Psoas muscle (tissue), 8 donors: ENCODE data around the gene TLX1. TPM values are rescaled to one million over a fixed set of nuclear protein-coding genes. Genes with fewer than 3 reads are reported as not detected.

Experiments
- ATAC-seq, 4 donors: fragments of 200-7000 bp; cut with Tn5 transposase; one replicate each; pipeline ENCODE4 v1.9.1; 2020; ENCODE audit warnings: moderate library complexity in 3 of 4, mild to moderate bottlenecking in 2 of 4
- DNase-seq, 2 donors: peaks; one replicate each; pipeline ENCODE4 v3.0.0-alpha.2; 2020
- H3K27ac ChIP-seq: fragments of 200-600 bp; one replicate; pipeline ENCODE4 v1.8.0; 2022
- H3K27me3 ChIP-seq, 3 donors: fragments of 200-600 bp in 1 of 3; one replicate each; pipeline versions ENCODE4 v1.6.1 to v1.8.0; 2013 to 2022; ENCODE audit warnings: low read length in 2 of 3, mild to moderate bottlenecking in 2 of 3, moderate library complexity in 1 of 3; ENCODE audit not compliant: insufficient read depth in 3 of 3
- H3K36me3 ChIP-seq, 2 donors: fragments of 200-600 bp in 1 of 2; one replicate each; pipeline versions ENCODE4 v1.6.1 to v1.8.0; 2013 to 2022; ENCODE audit warnings: low read depth in 1 of 2, mild to moderate bottlenecking in 1 of 2, moderate library complexity in 1 of 2; ENCODE audit not compliant: insufficient read depth in 1 of 2
- H3K4me1 ChIP-seq: fragments of 200-600 bp; one replicate; pipeline ENCODE4 v1.8.0; 2022
- H3K4me3 ChIP-seq: fragments of 200-600 bp; one replicate; pipeline ENCODE4 v1.8.0; 2022; ENCODE audit warnings: mild to moderate bottlenecking
- H3K9me3 ChIP-seq: fragments of 200-600 bp; one replicate; pipeline ENCODE4 v1.8.0; 2022
- CTCF ChIP-seq: fragments of 200-600 bp; IDR thresholded peaks from one replicate; pipeline ENCODE4 v1.8.0; 2022; ENCODE audit warnings: antibody characterized with exemption
- WGBS, 3 donors: extraction: QIAGEN DNeasy Blood & Tissue Kit; methylation state at CpG; one replicate each; pipeline versions ENCODE4 v1.1.6 to v1.1.7; 2013; 5-methylcytosine and 5-hydroxymethylcytosine counted together
- intact Hi-C, 2 donors: fragments of 100-400 bp; cut with DNase I; formaldehyde crosslinking; loops; one replicate each; pipeline versions ENCODE4 v1.11.0 to v1.14.2; 2022
- polyA plus RNA-seq, 3 donors: library from polyadenylated mRNA; stranded (reverse); fragments of 200-250 nt; gene quantifications; one replicate each; pipeline ENCODE4 v1.2.3, GENCODE V29; 2013
- total RNA-seq, 4 donors: library from RNA; stranded (reverse); fragmentation: NEBNext Ultra II Directional in 2 of 4; extraction: Animal tissue kit (Norgen Biotek cat#: 25700) in 2 of 4; gene quantifications; one replicate each; pipeline versions ENCODE4 v1.2.1 to v1.2.4, GENCODE V29; 2021 to 2023
- donor health status: healthy with polysubstance abuse.
- donor health status: DM: no; HTN: no; CAD: no; lungs with moderate emphysema.
- donor health status: Bipolar disorder and iron deficiency.
- donor health status: healthy.
- donor health status: DM: yes; HTN: yes; CAD: no.
- donor health status: DM: no; HTN: no; CAD: no.
- donor health status: DM: no; HTN: no; CAD: no.
- donor health status: DM: yes; HTN: yes; CAD: no.

TLX1 gene
- total and polyA plus RNA-seq, 7 donors: not detected

- Histone ChIP-seq H3K27me3 (peaks cover 0 to 64% (median 11%) of the 10 kb centered on the region in 3 donors), H3K4me3 (no peak overlapping the region), H3K27ac (no peak overlapping the region), H3K9me3 (no peaks in the 10 kb centered on the region), H3K36me3 (no peaks in the 10 kb centered on the region), H3K4me1 (no peaks in the 10 kb centered on the region)
- intact Hi-C loops: no loop called here
- DNase-seq: no peak
- TF ChIP-seq CTCF: no peak
- no peak for ATAC-seq
- WGBS, 3 donors: 71 to 80% (median 78%) methylated on average over 9 to 11 of the region's 11 CpGs
Measured at GRCh38 chr10:101089520-101090299, 41.4 kb upstream of the TLX1 start.

GRCh38 chr10:101090597-101090996 is 40.5 kb upstream of the TLX1 start:
- peaks cover 0 to 68% (median 11%) of the 10 kb centered on the region in 3 donors for H3K27me3 ChIP-seq

GRCh38 chr10:101091546-101092290 is 39.4 kb upstream of the TLX1 start:
- Histone ChIP-seq H3K27me3 (peaks cover 0 to 69% (median 11%) of the 10 kb centered on the region in 3 donors), H3K36me3 (no peaks in the 10 kb centered on the region)

More at GRCh38 chr10:101090597-101090996, 40.5 kb upstream of the TLX1 start:
- Histone ChIP-seq H3K9me3 (no peaks in the 10 kb centered on the region), H3K4me1 (no peaks in the 10 kb centered on the region), H3K4me3 (no peak overlapping the region), H3K36me3 (no peaks in the 10 kb centered on the region), H3K27ac (no peak overlapping the region)
- TF ChIP-seq CTCF: no peak
- intact Hi-C loops: no loop called here
- ATAC-seq (no peak), DNase-seq (no peak)
- WGBS, 3 donors: 85 to 89% (median 88%) methylated on average over 5 of the region's 5 CpGs

GRCh38 chr10:101092881-101093354 is 38.2 kb upstream of the TLX1 start:
- Histone ChIP-seq H3K9me3 (no peaks in the 10 kb centered on the region), H3K4me3 (no peak overlapping the region), H3K36me3 (no peaks in the 10 kb centered on the region), H3K27ac (no peak overlapping the region), H3K27me3 (peaks cover 0 to 61% (median 11%) of the 10 kb centered on the region in 3 donors), H3K4me1 (no peaks in the 10 kb centered on the region)
- DNase-seq (no peak), ATAC-seq (no peak)
- 31 to 37% (median 35%) methylated on average over 8 to 9 of the region's 9 CpGs for WGBS, 3 donors
- intact Hi-C loops: no loop called here
- no peak for TF ChIP-seq CTCF

More at GRCh38 chr10:101091546-101092290, 39.4 kb upstream of the TLX1 start:
- no peak for TF ChIP-seq CTCF
- DNase-seq: no peak
- 52 to 62% (median 53%) methylated on average over 12 of the region's 12 CpGs for WGBS, 3 donors
- Histone ChIP-seq H3K9me3 (no peaks in the 10 kb centered on the region), H3K4me3 (no peak overlapping the region), H3K4me1 (no peaks in the 10 kb centered on the region), H3K27ac (no peak overlapping the region)
- ATAC-seq: no peak
- intact Hi-C loops: no loop called here
